ENCODE results near the gene SCGB3A1. TPM values are rescaled to one million over a fixed set of nuclear protein-coding genes. Genes with fewer than 3 reads are reported as not detected.
A peak's percentile ranks its signal among the peaks of the same experiment; 100 is the strongest.

Gene SCGB3A1
- total and polyA plus RNA-seq, 2 of the 4 experiments (the other 2 are of a cell fraction), result not detected

DNA sequence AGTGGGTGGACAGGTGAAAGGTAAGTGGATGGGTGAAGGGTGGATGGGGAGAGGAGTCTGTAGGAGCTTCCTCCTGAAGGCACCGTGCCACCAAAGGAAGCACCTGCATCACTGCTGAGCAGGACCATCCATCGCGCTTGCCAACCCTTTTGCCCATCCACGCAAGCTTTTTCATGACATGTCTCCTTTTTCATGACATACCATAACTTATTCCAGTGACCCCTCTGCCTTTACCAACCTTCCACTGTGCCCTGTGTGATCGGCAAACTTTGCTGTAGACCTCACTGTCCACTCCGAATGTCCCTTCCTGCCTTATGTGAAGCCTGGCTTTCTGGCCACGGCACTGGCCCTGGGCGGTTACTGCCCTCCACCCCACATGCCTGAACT, 44.7 kb upstream of the SCGB3A1 start:
- intact Hi-C loops (cut with micrococcal nuclease) (no loop called here), dilution Hi-C loops (cut with HindIII; ENCODE audit: low sequenced_read_pairs, unreplicated experiment) (no loop called here), in situ Hi-C loops (cut with MboI; ENCODE audit: low sequenced_read_pairs) (no loop called here)
- DNase-seq, result no peak
- H3K27ac ChIP-seq (ENCODE audit: insufficient read depth, low read length), result no peak overlapping the region
- H4K5ac ChIP-seq (ENCODE audit: low read depth, low read length), result no peak overlapping the region
- ChIA-PET POLR2A (ENCODE audit: unreplicated experiment) (no interaction called here), CTCF (no interaction called here)
- no peaks in the 10 kb centered on the region for H3K9me1 ChIP-seq (ENCODE audit: insufficient read depth, low read length)
- H2BK5ac ChIP-seq (ENCODE audit: low read depth, low read length, poor library complexity, severe bottlenecking), result no peak overlapping the region
- H2AK9ac ChIP-seq (replicated peaks; ENCODE audit: low read depth, low read length, poor library complexity), result no peak overlapping the region
- H3K9me3 ChIP-seq (ENCODE audit: control insufficient read depth, insufficient read depth, low read length), result no peaks in the 10 kb centered on the region
- no peak overlapping the region for H3K14ac ChIP-seq (replicated peaks; ENCODE audit: low read depth, low read length)
- TF ChIP-seq CHD1 (IDR thresholded peaks at IDR 0.05; ENCODE audit: low read depth, low read length), result no peak
- TF ChIP-seq MAZ (IDR thresholded peaks at IDR 0.05; ENCODE audit: borderline replicate concordance, low read depth, low read length), result no peak
- TF ChIP-seq NFE2L2 (IDR thresholded peaks at IDR 0.05; ENCODE audit: low read depth, low read length), result no peak
- TF ChIP-seq RFX5 (IDR thresholded peaks at IDR 0.05; ENCODE audit: low read depth, low read length), result no peak
- no peak for TF ChIP-seq RCOR1 (IDR thresholded peaks at IDR 0.05; ENCODE audit: insufficient replicate concordance, low read length)
- TF ChIP-seq, protein P1, sequence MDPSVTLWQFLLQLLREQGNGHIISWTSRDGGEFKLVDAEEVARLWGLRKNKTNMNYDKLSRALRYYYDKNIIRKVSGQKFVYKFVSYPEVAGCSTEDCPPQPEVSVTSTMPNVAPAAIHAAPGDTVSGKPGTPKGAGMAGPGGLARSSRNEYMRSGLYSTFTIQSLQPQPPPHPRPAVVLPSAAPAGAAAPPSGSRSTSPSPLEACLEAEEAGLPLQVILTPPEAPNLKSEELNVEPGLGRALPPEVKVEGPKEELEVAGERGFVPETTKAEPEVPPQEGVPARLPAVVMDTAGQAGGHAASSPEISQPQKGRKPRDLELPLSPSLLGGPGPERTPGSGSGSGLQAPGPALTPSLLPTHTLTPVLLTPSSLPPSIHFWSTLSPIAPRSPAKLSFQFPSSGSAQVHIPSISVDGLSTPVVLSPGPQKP (IDR thresholded peaks at IDR 0.05; ENCODE audit: borderline replicate concordance, low read depth, low read length), result no peak
- TF ChIP-seq, protein P2, sequence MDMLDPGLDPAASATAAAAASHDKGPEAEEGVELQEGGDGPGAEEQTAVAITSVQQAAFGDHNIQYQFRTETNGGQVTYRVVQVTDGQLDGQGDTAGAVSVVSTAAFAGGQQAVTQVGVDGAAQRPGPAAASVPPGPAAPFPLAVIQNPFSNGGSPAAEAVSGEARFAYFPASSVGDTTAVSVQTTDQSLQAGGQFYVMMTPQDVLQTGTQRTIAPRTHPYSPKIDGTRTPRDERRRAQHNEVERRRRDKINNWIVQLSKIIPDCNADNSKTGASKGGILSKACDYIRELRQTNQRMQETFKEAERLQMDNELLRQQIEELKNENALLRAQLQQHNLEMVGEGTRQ (IDR thresholded peaks at IDR 0.05; ENCODE audit: low read depth, low read length), result no peak
- no peak for TF ChIP-seq FOS (IDR thresholded peaks at IDR 0.05; ENCODE audit: low read depth, low read length)
- TF ChIP-seq MAFK (IDR thresholded peaks at IDR 0.05; ENCODE audit: low read depth, low read length), result no peak
- no peak for TF ChIP-seq SMC3 (IDR thresholded peaks at IDR 0.05; ENCODE audit: low read depth, low read length)
- TF ChIP-seq, protein P3, sequence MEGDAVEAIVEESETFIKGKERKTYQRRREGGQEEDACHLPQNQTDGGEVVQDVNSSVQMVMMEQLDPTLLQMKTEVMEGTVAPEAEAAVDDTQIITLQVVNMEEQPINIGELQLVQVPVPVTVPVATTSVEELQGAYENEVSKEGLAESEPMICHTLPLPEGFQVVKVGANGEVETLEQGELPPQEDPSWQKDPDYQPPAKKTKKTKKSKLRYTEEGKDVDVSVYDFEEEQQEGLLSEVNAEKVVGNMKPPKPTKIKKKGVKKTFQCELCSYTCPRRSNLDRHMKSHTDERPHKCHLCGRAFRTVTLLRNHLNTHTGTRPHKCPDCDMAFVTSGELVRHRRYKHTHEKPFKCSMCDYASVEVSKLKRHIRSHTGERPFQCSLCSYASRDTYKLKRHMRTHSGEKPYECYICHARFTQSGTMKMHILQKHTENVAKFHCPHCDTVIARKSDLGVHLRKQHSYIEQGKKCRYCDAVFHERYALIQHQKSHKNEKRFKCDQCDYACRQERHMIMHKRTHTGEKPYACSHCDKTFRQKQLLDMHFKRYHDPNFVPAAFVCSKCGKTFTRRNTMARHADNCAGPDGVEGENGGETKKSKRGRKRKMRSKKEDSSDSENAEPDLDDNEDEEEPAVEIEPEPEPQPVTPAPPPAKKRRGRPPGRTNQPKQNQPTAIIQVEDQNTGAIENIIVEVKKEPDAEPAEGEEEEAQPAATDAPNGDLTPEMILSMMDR (conservative IDR thresholded peaks at IDR 0.05; ENCODE audit: low read depth, low read length), result no peak
- no peak overlapping the region for H3K4ac ChIP-seq (ENCODE audit: low read depth, low read length)
- no peak overlapping the region for H2BK20ac ChIP-seq (ENCODE audit: low read depth, low read length)
- H2BK15ac ChIP-seq (ENCODE audit: low read depth, low read length), result no peak overlapping the region
- ATAC-seq (ENCODE audit: low read depth), result peak; percentile 11; the same call in 1 of the 2 replicates
- BruUV-seq (replicated peaks), result no TSS peak
- H3K27me3 ChIP-seq (ENCODE audit: control insufficient read depth, insufficient read depth, low read length), result no peaks in the 10 kb centered on the region
- H3K56ac ChIP-seq (ENCODE audit: extremely low read depth, insufficient read depth, low read length), result no peak overlapping the region
- H2BK120ac ChIP-seq (ENCODE audit: low read depth, low read length), result no peak overlapping the region
- H4K8ac ChIP-seq (ENCODE audit: low read depth in 2 of 2, low read length in 2 of 2), result no peak overlapping the region
- no peaks in the 10 kb centered on the region; the same call in 1 of the 2 replicates for H4K20me1 ChIP-seq (ENCODE audit: insufficient read depth, low read length)
- no peaks in the 10 kb centered on the region for H3K36me3 ChIP-seq (ENCODE audit: control insufficient read depth, insufficient read depth, low read length)
- peak overlapping the region; percentile 11 for H2AFZ ChIP-seq (replicated peaks; ENCODE audit: low read length, poor library complexity)
- no peak overlapping the region for H3K9ac ChIP-seq (ENCODE audit: low read depth, low read length)
- no peak overlapping the region for H4K91ac ChIP-seq (ENCODE audit: insufficient read depth, low read depth, low read length)
- H3K79me1 ChIP-seq (ENCODE audit: low read depth in 1 of 2, low read length in 2 of 2), result no peaks in the 10 kb centered on the region
- no peak overlapping the region for H3K4me2 ChIP-seq (ENCODE audit: low read depth, low read length)
- H3K18ac ChIP-seq (ENCODE audit: low read depth, low read length), result no peak overlapping the region
- H3K4me3 ChIP-seq (ENCODE audit: insufficient read depth, low read depth, low read length), result no peak overlapping the region
- H2AK5ac ChIP-seq (ENCODE audit: low read depth, low read length), result no peak overlapping the region
- no peaks in the 10 kb centered on the region for H3K4me1 ChIP-seq (ENCODE audit: control insufficient read depth, insufficient read depth, low read length)
- H3K23ac ChIP-seq (ENCODE audit: low read depth, low read length), result no peak overlapping the region
- WGBS, 2 experiments (ENCODE audit: extremely low coverage in 2 of 2, insufficient read length in 1 of 2), result 91% methylated on average over 5 of the region's 8 CpGs; no CpG with 5 or more reads in 1 of the 2 experiments
